ENCODE measurements around the gene ATG14.
"Not testable (repeated sequence)": the region's sequence is repeated elsewhere in the genome, so short reads cannot be mapped to it uniquely, and the experiment has no call there.

The ATG14 gene

DNA sequence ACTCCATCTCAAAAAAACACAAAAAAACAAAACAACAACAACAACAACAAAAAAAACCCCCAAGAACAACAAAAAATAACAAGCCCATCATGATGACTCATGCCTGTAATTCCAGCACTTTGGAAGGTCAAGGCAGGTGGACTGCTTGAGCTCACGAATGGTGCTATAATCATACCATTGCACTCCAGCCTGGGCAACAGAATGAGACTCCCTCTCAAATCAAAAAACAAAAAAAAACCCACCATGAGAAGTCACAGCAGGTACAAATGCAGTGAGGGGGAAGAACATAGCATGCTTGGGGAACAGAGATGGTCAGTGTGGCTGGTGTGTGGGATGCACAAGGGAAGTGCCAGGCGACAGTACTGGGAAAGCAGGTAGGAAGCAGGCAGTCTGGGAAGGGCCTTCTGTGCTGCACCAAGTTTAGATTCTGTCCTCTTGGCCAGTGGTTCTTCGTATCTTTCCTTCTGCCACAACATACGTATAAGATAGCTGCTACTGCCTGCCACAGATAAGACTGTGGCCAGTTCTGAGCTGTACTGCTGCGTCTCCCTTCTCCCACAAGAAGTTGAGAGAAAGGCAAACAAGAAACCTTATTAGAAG, 28.0 kb downstream of the ATG14 start:
- FAIRE-seq: no peak

DNA sequence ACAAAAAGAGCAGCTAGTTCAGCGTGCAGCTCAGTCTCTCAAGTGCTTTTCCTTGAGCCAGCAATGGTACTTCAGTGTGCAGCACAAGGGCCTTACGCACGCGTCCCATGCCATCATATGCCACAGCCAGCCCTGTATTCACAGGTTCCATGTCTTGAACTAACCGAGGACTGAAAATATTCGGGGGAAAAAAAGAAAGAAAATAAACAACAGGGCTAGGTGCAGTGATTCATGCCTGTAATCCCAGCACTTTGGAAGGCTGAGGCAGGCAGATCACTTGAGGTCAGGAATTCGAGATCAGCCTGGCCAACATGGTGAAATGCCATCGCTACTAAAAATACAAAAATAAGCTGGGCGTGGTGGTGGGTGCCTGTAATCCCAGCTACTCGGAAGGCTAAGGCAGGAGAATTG, 28.6 kb downstream of the ATG14 start:
- FAIRE-seq: not testable (repeated sequence)

- no peak for FAIRE-seq
Measured at GRCh38 chr14:55382483-55382882, 29.1 kb downstream of the ATG14 start.

GRCh38 chr14:55381561-55381960, 30.1 kb downstream of the ATG14 start:
- no peak for FAIRE-seq

GRCh38 chr14:55381040-55381439, 30.6 kb downstream of the ATG14 start:
- no peak for FAIRE-seq

GRCh38 chr14:55377236-55377635, 34.4 kb downstream of the ATG14 start:
- no peak for FAIRE-seq

GRCh38 chr14:55374771-55375170, 36.9 kb downstream of the ATG14 start:
- no peak for FAIRE-seq

DNA sequence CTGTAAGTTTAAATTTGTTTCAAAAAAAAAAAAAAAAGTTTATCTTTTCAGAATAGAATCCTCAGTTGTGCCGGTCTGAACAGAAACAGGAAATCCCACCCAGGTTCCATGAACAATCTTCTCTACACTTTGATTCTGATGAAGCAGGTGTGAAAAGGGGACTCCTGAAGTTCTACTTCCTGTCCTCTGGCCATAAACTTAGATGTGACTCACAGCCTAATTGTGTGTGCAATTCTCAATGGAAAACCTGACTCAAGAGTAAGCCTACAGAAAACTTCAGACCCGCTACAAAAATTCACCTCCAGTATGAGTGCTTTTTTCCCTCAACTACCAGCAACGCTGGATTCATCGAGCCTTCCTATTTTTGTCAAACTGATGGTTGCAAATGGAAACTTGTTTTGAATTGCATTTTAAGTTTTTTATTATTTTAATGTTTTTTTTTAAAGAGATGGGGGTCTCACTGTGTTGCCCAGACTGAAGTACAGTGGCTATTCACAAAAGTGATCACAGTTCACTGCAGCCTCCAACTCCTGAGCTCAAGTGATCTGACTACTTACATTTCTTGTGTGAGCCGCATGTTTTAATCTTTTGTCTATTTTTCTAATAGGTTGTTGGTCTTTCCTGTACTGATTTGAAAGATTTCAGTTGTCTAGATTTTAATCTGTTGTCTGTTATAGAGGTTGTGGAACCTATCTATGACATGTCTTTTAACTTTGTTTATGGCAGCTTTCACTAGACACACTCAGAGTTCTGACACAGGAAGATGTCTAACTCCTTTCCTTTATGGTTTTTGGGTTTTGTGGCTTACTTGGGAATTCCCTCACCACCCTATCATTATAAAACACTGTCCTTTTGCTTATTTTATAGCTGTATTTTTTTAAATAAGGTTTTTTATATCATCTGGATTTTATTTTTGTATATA, 37.6 kb downstream of the ATG14 start:
- no peak for FAIRE-seq

DNA sequence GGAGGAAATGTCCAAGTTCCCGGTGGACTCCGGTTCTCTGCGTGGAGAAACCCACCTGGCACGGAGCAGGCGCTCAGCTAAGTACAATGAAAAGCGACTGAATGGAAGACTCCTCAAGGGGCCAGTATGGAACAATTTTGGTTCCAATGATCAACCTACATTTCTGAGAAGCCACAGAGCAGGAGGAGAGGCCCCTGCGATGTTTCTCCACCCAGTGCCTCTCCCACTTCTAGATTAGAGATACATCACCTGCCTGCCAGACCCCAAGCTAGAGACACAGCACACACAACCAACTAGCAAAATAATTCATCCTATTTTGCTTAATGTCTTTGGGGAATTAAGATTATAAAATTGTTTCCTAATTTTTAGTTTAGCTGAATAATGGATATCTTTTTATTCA, 38.8 kb downstream of the ATG14 start:
- no peak for FAIRE-seq

- no peak for FAIRE-seq
Measured at GRCh38 chr14:55372423-55372822, 39.2 kb downstream of the ATG14 start.

DNA sequence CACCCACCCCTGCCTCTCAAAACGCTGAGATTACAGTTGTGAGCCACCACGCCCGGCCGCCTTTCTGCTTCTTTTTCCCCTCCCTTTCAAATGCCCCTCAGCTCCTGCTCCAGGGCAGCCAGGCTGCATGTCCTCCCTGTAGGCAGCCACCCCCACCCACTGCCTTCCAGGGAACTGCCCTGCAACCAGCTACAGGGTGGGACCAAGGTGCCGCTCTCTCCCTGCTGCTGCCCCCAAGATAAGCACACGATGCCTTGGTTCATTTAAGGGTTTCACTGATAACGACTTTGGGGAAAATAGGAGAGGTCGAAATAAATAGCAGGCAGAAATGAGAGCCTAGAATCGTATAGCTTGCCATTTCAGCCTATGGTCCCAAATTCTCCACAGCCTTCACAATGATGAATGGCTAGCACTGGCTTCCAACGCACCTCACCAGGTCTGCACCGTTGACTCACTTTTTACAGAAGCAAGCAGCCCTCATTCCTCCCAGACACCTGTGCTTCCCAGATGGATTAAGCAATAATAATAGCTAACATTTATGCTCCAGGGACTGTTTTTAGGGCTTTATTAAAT, 40.7 kb downstream of the ATG14 start:
- FAIRE-seq: no peak

DNA sequence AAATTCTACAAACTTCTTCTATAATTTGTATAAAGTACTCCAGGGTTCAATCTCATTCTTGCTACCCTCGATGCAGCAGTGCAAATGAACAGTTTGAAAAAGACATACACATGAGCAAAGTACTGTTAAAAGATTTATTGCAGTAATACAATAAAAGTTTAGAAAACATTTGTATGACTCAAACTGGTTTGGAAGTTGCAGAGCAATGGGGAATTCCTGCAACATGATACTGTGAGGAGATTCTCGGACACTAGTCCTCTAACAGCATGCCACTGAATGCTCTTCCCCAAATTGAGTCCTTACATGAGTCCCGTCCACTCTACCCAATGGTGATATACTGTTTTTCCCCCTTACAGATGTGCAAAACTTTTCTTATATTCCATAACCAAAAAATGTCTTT, 45.4 kb downstream of the ATG14 start:
- FAIRE-seq: peak; percentile 79

DNA sequence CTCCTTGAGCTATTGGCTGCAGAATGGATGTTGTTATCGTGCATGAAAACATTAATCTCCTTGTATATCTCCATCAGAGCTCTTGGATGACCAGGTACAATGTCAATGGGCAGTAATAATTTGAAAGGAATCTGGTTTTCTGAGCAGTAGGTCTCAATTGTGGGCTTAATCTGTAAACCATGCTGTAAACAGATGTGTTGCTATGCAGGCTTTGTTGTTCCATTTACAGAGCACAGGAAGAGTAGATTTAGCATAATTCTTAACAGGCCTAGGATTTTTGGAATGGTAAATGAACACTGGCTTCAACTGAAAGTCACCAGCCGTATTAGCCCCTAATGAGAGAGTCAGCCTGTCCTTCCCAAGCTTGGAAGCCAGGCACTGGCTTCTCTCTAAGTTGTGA, 50.4 kb downstream of the ATG14 start:
- peak; percentile 75 for FAIRE-seq

DNA sequence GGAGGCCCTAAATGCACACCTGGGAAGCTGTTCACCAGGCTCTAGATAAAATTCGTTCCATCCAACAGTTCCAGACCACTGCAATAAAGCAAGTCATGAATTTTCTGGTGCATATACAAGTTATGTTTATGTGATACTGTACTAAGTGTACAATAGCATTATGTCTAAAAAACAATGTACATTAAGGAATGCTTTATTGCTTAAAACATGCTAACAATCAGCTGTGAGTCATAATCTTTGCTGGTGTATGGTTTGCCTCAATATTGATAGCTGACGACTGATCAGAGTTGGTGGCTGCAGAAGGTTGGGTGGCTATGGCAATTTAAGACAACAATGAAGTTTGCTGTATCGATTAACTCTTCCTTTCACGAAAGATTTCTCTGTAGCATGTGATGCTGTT, 52.3 kb downstream of the ATG14 start:
- FAIRE-seq: no peak

DNA sequence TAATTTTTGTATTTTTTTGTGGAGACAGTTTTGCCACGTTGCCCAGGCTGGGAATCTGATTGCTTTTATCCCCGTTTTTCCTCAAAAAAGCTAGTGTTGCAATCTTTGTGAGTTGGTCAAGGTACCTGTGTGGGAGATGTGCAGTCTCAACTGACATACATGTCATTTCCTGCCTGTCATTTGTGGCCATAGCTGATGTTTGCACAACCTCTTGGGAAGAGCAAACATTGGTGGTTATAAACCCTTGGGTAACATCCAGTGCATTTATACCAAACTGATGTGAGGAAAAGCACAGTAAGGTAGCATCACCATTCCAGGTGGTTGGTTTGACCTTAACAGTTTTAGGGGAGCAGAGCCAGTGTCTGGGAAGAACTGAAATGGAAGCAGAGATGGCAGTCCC, 54.7 kb downstream of the ATG14 start:
- FAIRE-seq: no peak

GRCh38 chr14:55355922-55356321, 55.7 kb downstream of the ATG14 start:
- no peak for FAIRE-seq

GRCh38 chr14:55354500-55354899, 57.1 kb downstream of the ATG14 start:
- FAIRE-seq: no peak

- FAIRE-seq: no peak
Measured at GRCh38 chr14:55353686-55354467, 57.8 kb downstream of the ATG14 start.

GRCh38 chr14:55352201-55352600, 59.4 kb downstream of the ATG14 start:
- no peak for FAIRE-seq

GRCh38 chr14:55351111-55351510, 60.5 kb downstream of the ATG14 start:
- FAIRE-seq: no peak

- FAIRE-seq: no peak
Measured at GRCh38 chr14:55350461-55350860, 61.2 kb downstream of the ATG14 start.

DNA sequence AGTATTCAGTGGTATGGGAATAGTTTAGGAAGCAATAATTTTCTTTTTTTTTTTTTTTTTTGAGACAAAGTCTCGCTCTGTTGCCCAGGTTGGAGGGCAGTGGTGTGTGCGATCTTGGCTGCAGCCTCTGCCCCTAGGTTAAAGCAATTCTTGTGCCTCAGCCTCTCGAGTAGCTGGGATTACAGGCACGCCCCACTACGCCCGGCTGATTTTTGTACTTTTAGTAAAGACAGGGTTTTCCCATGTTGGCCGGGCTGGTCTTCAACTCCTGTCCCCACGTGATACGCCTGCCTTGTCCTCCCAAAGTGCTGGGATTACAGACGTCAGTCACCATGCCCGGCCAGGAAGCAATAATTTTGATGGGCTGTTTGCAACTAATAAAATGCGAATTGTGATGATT, 62.1 kb downstream of the ATG14 start:
- FAIRE-seq: no peak

GRCh38 chr14:55348766-55349453, 62.7 kb downstream of the ATG14 start:
- no peak for FAIRE-seq
